DMS 273 (cell line): Measurements from ENCODE around the gene MDN1.
A peak's percentile ranks its signal among the peaks of the same experiment; 100 is the strongest.
"Not testable (repeated sequence)": the region's sequence is repeated elsewhere in the genome, so short reads cannot be mapped to it uniquely, and the experiment has no call there.

Source experiments
- DNase-seq: peaks from one replicate; lab custom pipeline; 2025; ENCODE audit not compliant: unreplicated experiment; lab: John Stamatoyannopoulos, UW

The MDN1 gene

DNA sequence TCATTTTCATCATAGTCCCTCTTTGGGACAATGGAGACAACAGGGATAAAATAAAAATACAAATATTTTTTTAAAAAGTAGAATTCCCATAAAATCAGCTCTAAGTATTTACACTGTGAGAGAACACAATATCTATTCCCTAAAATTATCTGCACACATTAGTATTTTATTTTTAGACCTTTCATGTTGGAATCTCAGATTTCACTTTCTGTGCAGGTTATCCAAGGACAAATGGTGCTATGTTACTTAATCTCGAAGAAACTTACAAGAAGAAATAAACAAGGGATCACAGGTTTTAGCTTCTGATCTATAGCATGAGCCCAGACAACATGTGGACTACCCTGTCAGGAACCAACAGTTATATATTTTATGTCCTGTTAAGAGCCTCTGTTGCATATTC lies 158.0 kb downstream of the MDN1 start:
- DNase-seq: no peak

DNA sequence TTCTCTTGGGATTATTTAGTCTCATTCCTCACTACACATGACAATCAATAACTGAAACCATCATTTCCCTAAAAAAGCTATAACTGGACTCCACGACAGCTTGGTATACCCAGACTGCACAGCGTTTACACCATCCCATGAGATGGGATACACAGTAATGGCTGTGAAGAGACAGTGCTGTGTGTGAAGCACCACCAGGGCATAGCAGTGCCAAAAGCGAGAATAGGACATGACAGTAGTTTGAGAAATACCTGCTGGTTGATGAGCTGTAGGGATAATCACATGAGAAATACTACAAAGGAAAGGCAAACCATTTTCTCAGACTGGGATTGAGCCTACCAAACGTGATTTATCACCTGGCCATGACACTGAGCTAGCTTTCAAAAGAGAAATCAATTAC lies 158.6 kb downstream of the MDN1 start:
- no peak for DNase-seq

DNA sequence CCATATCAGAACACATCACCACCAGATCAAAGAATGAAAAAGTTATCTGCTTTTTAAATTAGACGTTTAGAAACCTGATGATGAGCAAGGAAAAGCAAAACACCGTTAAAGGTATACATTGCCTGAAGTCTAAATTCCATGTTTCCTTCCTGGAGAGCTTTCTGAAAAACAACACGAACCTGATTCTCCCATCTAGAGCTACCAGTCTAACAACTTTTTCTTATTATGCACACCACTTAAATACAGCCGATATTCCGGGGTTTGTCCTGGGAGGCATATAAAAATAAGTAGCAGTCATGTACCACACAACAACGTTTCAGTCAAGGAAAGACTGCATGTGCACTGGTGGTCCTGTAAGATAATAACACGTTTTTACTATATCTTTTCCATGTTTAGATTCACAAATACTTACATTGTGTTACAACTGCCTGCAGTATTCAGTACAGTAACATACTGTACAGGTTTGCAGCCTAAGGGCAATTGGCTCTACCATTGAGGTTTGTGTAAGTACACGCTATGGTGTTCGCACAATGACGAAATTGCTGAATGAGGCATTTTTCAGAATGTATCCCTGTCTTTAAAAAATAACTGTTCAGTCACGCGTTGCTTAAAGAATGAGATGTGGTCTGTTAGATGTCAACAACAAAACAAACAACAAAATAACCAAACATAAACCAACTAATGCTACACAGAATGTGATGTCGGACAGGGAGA lies 162.0 kb downstream of the MDN1 start:
- DNase-seq: no peak

DNA sequence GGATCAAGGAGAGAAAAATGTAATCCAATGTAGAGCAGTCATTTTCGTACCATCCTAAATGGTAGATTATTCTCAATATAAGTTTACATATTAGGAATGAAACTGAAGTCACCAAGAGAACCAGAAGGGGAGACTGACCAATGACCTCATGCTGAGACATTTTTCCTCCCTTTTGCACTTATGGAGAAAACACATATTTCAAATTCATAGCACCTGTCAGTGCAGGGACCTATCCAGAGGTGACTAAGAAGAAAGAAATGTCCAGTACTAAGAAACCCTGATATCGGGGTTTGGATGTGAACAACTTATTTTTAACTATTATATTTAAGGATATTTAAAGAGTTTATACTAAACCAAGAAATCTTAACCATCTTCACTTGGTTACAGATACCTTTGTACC lies 164.5 kb downstream of the MDN1 start:
- DNase-seq: no peak

DNA sequence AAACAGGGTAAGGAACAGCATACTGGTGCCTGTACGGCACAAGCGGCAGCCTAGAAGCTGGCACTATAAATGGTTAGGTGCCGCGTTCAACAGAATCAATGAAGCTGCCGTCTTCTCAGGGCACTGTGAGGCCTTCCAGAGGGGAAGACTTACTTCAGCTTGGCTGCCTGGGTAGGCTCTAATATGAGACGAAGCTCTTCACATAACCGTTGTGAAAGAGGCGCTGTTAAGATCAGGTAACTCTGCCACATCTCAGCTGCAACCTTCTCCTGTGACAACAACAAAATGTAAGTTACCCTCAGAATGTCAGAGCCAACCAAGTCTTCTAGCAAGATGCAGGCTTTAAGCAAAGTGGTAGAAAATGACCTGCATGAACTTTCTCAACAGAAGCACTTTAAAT lies 169.0 kb downstream of the MDN1 start:
- DNase-seq: no peak

DNA sequence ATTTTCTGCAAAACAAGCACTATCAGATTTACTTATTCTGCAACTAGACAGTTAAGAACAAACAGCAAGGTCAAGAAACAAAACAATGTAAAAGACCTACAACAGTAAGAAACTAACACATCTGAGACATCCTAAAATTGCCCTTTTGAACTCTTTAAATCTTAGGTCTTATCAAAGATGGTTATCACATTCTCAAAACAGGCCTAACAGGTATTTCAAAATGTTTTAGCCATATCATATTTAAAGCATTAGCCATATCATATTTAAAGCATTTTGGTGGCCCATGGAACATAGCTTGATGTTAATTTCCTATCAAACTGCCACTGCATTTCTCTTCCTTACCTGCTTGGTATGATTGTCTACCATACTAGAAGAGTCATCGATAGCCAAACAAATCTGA lies 169.9 kb downstream of the MDN1 start:
- no peak for DNase-seq

DNA sequence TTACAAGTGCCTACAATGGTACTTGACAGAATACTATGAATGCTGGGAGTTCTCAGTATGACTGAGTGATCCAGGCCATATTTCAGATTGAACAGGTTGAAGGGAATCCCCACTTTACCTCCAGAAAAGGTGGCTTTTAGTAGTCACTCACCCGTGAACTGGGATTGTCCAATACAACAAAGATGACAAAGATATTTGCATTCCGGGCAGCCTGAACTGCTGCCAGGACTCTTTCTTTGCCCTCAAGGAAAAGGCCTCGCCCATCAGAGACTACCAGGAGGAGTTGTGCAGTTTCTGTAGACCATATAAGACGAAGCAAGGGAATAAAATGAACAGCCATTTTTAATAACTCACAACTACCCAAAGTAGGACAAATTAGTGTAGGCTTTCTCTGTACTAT lies 174.7 kb downstream of the MDN1 start:
- DNase-seq: no peak

DNA sequence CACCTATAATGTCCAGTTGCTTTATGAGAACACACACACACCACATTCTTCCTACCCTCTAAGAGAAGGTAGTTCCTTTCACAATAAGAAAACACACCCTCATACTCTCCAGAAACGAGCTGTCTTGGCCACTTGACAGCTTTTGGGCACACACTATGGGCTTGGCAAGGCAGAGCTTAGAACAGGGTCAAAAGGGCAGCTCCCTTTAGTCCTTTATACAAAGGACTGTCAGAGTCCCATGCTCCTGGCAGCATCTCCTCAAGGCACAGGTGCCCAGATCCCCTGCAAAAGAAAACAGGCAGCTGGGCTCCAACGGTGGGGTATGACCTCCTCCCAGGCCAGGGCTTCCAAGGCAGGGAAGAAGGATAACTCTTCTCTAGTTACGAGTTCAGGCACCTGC lies 176.2 kb downstream of the MDN1 start:
- DNase-seq: no peak

DNA sequence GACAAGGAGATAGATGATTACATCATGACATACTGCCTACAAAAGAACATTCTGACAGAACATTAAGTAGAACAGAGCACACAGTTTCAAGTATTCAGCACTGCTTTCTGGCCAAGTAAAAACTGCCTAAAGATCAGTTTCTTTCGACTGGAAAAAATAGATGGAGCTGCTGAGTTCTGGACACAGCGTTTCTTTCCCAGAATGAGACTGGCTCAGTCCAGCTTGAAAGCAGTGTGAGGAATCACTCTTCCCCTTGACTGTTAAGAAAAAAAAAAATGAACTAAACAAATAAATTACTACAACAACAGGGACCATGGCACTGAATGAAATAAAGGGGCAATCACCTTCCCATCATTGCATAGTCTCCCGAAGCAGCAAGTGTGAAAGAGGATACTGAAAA lies 176.6 kb downstream of the MDN1 start:
- no peak for DNase-seq

DNA sequence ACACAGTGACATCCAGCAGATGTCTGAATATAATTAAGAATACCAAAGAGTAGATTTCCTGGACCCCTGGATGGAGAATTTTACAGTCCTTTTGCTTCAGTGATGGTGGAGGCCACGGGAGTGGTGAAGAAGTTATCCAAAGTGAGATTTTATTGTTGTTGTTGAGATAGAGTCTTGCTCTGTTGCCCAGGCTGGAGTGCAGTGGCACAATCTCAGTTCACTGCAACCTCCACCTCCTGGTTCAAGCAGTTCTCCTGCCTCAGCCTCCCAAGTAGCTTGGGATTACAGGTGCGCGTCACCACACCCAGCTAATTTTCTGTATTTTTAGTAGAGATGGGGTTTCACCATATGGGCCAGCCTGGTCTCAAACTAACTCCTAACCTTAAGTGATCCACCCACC lies 178.0 kb downstream of the MDN1 start:
- not testable (repeated sequence) for DNase-seq

DNA sequence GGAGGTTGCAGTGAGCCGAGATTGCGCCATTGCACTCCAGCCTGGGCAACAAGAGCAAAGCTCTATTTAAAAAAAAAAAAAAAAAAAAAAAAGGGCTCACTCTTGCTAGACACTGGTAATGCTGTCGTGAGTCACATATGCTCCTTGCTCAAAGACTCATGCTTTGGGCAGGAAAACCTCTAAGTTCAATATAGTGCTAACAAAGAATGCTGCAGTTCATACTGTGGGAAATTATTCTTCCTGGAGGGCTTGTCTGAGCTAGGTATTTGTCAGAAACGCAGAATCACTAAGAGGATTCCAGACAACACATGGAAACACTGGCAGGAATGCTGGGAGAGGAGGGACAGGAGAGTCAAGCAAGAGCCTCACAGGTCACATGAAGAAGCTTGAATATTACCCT lies 178.8 kb downstream of the MDN1 start:
- no peak for DNase-seq

DNA sequence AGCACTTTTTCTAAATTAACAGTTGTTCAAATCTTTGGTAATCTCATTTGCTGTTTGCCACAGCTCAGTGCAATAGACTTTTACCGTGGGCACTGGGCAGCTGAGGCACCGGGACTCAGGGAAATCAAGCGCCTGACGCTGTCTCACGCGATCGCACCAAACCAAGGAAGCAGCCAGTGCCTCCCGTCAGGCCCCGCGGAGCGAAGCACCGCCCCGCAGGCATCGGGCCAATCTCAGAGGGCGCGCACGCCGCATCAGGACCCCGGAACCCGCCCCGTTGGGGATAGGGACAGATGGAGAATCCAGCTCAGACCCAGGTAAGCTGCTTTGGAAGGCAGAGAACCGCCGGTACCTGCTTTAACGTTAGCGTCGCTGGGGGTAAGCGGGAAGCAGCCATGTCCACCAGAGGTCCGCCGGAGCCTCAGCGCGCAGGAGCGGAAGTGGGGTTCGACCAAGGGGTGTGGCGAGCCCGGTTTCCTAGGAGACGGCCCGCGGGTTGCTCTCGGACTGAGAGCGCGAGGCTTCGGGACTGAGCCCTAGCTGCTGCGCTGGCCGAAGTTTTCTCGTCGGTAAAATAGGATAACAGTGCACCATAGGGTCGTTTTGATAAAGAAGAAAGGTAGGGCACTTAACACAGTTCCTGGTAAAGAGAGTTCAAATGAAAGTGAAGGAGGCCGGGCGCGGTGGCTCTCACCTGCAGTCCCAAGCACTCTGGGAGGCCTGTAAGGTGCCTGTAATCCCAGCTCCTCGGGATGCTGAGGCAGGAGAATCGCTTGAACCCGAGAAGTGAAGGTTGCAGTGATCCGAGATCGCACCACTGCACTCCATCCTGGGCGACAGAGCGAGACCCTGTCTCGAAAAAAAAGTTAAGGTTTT lies 181.0 kb downstream of the MDN1 start, which contains the start of gene LYRM2:
Gene LYRM2 (minus strand): TSS at position 428 of the 876 bp plus-strand sequence. CDS start 31 bp downstream, at position 397.
- peak; percentile 98 for DNase-seq

DNA sequence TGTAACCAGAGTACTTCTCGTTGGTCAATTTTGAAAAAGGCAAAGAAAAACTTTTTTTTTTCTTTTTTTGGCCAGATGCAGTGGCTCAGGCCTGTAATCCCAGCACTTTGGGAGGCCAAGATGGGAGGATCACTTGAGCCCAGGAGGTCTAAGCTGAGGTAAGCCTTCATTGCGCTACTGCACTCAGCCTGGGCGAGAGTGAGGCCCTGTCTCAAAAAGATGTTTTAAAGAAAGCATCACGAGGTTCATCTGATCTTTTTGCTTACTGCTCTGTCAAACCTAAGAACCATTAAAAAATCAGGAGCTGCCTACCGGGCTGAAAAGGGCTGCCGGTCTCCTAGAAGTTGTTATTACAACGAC lies 181.7 kb downstream of the MDN1 start:
- DNase-seq: no peak

DNA sequence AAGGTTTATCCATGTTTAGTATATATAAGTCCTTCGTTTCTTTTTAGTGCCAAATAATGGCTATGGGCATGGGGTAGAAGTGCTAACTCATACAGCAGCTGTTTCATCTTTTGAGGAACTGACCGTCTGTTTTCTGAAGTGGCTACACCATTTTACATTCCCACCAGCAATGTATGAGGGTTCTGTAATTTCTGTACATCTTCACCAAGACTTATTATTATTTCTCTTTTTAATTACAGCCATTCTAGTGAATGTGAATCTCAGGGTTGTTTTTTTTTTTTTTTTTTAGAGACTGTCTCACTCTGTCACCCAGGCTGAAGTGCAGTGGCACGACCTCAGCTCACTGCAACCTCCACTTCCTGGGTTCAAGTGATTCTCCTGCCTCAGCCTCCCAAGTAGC lies 183.2 kb downstream of the MDN1 start:
- not testable (repeated sequence) for DNase-seq

DNA sequence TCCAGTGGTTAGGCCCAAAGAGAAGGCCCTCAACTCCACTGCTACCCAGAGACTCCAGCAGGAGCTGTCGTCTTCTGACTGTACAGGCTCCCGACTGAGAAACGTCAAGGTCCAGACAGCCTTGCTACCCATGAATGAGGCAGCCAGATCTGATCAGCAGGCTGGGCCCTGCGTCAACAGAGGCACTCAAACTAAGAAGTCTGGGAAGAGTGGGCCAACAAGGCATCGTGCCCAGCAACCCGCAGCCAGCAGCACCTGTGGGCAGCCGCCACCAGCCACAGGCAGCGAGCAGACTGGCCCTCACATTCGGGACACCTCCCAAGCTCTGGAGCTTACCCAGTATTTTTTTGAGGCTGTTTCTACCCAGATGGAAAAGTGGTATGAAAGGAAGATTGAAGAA lies 189.1 kb downstream of the MDN1 start:
- DNase-seq: no peak

DNA sequence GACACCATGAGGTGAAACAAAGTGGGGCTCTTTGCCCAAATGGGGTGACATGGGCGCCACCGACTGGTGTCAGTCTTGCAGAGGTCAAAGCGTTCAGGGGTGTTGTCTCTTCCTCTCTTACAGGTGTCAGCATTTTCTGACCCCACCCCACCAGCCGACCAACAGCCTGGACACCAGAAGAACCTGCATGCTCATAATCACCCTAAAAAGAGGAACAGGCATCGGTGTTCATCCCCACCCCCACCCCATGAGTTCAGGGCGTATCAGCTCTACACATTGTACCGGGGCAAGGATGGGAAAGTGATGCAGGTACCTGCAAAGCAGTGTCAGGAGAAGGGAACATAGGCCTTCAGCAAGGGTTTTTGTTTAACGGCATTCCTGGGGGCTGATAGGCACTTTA lies 195.8 kb downstream of the MDN1 start:
- DNase-seq: no peak

DNA sequence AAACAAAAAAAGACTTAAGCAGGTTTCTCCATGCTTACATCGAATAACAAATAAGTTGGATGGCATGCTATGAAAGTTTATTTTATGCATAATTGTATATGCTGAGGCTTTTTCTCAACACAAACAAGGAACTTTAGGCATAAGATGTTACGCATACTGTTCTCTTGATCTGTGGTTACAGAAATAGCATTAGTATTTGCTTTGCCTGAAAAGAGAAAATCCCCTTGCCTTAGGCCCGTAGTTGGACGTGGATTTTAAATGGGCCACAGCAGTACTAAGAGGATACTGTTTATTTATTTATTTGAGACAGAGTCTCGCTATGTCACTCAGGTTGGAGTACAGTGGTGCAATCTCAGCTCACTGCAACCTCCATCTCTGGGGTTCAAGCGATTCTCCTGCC lies 200.0 kb downstream of the MDN1 start:
- no peak for DNase-seq

DNA sequence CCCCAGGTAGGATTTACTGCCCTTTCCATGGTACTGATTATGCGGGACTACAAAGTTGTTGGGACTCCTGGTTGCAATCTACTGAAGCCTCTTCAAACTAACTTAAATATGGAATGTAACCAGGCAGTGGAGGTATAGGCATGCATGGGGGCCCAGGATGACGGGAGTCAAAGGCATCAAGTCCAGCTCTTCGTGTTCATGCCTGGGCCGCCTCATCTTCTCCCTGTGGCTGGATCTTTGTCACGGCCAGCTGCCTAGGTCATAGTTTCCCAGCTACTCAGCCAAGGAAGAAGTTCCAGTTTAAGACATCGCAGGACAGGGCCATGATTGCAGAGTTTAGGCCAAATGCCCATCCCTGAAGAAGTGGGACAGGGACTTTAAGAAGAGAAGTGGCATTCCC lies 201.6 kb downstream of the MDN1 start:
- DNase-seq: no peak

DNA sequence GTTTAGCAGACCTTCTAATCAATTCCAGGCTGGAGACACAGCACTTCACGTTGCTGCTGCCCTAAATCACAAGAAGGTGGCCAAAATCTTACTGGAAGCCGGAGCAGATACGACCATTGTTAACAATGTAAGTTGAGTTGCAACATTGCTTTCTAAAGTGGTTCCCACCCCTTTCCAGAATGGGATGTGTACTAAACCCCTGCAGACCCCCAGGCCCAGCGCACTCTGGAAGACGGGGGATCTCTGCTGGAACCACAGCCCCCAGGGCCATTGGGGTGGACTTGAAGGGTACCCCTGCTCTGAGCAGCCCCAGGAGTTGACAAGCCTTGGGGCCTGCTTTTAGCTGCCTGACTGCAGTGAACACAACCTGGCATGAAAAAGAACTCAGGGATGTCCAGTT lies 203.1 kb downstream of the MDN1 start:
- no peak for DNase-seq

DNA sequence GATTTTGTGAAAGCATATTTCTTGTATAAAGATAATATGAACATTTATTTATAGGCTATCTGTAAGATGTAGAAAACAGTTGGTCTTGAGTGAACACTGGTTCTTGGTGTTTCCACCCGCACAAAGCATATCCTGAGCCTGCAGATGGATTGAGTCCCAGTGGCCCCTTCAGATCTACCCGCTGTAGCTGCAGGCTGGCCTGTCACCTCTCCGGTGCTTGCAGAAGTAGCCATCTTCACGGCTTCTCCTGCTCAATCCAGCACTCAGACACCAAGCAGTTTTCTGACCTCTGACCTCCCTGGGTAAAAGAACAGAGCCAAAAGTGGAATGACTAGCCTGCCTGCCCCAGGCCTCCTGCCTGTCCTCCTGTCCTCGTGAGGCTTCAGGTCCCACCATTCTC lies 203.7 kb downstream of the MDN1 start:
- DNase-seq: no peak

DNA sequence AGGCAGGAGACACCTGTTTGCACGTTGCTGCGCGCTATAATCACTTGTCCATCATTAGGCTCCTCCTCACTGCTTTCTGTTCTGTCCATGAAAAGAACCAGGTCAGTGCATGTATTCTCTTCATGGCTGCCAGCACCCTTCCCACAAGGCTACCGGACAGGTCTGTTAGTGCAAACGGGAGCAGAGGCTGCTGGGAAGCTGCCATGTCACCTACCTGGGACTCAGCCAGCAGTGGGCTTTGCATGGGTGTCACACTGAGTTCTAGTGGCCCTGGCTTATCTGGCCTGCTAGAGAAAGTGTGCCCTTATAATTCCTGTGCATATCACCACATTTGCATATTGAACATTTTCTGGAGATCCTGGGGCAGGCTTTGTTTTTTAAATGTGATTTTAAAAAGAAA lies 205.8 kb downstream of the MDN1 start:
- no peak for DNase-seq

DNA sequence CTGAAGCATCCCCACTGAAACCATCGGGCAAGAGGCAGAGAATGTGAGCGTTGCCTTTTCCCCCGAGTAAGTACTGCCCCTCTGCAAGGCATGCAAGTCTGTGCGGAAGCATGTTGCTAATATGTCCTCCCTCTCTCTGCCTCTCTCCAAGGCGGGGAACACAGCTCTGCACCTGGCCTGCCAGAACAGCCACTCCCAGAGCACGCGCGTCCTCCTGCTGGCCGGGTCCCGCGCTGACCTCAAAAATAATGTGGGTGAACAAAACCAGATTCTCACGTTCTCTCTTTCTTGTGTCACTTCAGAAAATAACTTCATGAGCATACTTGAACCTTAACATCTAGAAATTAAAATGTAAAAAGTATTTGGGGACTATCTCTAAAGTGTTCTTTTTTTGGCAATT lies 207.5 kb downstream of the MDN1 start:
- no peak for DNase-seq

DNA sequence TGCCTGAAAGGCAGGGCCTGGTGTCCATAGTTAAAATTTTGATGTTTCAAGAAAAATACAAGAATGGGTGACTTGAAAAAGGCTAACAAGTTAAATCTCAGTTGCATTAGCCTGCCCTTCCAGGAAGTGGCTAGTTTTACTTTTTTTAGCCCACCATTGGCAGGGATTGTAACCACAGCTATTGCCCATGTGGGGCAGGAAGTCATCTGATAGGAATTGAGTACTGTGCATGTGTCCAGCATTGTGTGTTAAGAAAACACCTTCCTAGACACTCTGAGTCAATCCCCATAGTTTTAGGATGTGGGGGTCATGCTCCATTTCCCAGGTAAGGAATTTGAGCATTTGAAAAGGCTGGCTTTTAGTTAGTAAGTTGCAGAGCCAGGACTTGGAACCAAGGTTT lies 207.9 kb downstream of the MDN1 start:
- no peak for DNase-seq
